ENCODE data around the gene NKX3-2.

The NKX3-2 gene

GRCh38 chr4:13544606-13545393 is 492 bp upstream of the NKX3-2 start:
- DNase-seq: peak; percentile 92

- DNase-seq: no peak
Observed at GRCh38 chr4:13543032-13543838, 1.1 kb downstream of the NKX3-2 start.

GRCh38 chr4:13542577-13543031 is 1.7 kb downstream of the NKX3-2 start:
- DNase-seq: no peak

- DNase-seq: no peak
Observed at GRCh38 chr4:13541720-13542576, 2.4 kb downstream of the NKX3-2 start.

GRCh38 chr4:13541176-13541604 is 3.1 kb downstream of the NKX3-2 start:
- DNase-seq: no peak

GRCh38 chr4:13540446-13541175 is 3.7 kb downstream of the NKX3-2 start:
- DNase-seq: no peak

GRCh38 chr4:13539619-13540445 is 4.5 kb downstream of the NKX3-2 start:
- no peak for DNase-seq

GRCh38 chr4:13539047-13539618 is 5.2 kb downstream of the NKX3-2 start:
- no peak for DNase-seq

- DNase-seq: no peak
Observed at GRCh38 chr4:13538427-13538973, 5.8 kb downstream of the NKX3-2 start.

GRCh38 chr4:13537832-13538177 is 6.5 kb downstream of the NKX3-2 start:
- no peak for DNase-seq

GRCh38 chr4:13537011-13537831 is 7.1 kb downstream of the NKX3-2 start:
- no peak for DNase-seq

GRCh38 chr4:13536607-13537006 is 7.7 kb downstream of the NKX3-2 start:
- no peak for DNase-seq

GRCh38 chr4:13535708-13536361 is 8.5 kb downstream of the NKX3-2 start:
- no peak for DNase-seq

GRCh38 chr4:13535118-13535517 is 9.2 kb downstream of the NKX3-2 start:
- no peak for DNase-seq

- DNase-seq: no peak
Observed at GRCh38 chr4:13534344-13535063, 9.8 kb downstream of the NKX3-2 start.

GRCh38 chr4:13533670-13534343 is 10.5 kb downstream of the NKX3-2 start:
- DNase-seq: no peak

GRCh38 chr4:13531625-13531998 is 12.7 kb downstream of the NKX3-2 start:
- no peak for DNase-seq

Measured in femur (tissue), 1 donor.